ENCODE measurements around the gene NFATC1.
A peak's percentile ranks its signal among the peaks of the same experiment; 100 is the strongest.

Gene NFATC1

GRCh38 chr18:79518683-79519128 is 123.0 kb downstream of the NFATC1 start:
- Histone ChIP-seq H3K4me3 (replicated peaks; ENCODE audit: low read depth, low read length) (no peak overlapping the region), H3K36me3 (ENCODE audit: control insufficient read depth, insufficient read depth, low read length) (no peaks in the 10 kb centered on the region), H3K27me3 (replicated peaks; ENCODE audit: control insufficient read depth, insufficient read depth, low read length) (no peaks in the 10 kb centered on the region)
- TF ChIP-seq CTCF (IDR thresholded peaks at IDR 0.05; ENCODE audit: insufficient read depth, low read length, poor library complexity, severe bottlenecking) = no peak
- no peak for DNase-seq (ENCODE audit: extremely low read depth, insufficient read length)

- Histone ChIP-seq H3K27me3 (replicated peaks; ENCODE audit: control insufficient read depth, insufficient read depth, low read length) (no peaks in the 10 kb centered on the region), H3K36me3 (ENCODE audit: control insufficient read depth, insufficient read depth, low read length) (no peaks in the 10 kb centered on the region), H3K4me3 (replicated peaks; ENCODE audit: low read depth, low read length) (no peak overlapping the region)
- peak; percentile 49 for DNase-seq (ENCODE audit: extremely low read depth, insufficient read length)
- TF ChIP-seq CTCF (IDR thresholded peaks at IDR 0.05; ENCODE audit: insufficient read depth, low read length, poor library complexity, severe bottlenecking) = no peak
These were observed 124.2 kb downstream of the NFATC1 start for GRCh38 chr18:79519751-79520477.

GRCh38 chr18:79520478-79521390 is 125.0 kb downstream of the NFATC1 start:
- TF ChIP-seq CTCF (IDR thresholded peaks at IDR 0.05; ENCODE audit: insufficient read depth, low read length, poor library complexity, severe bottlenecking) = no peak
- Histone ChIP-seq H3K27me3 (replicated peaks; ENCODE audit: control insufficient read depth, insufficient read depth, low read length) (no peaks in the 10 kb centered on the region), H3K36me3 (ENCODE audit: control insufficient read depth, insufficient read depth, low read length) (no peaks in the 10 kb centered on the region), H3K4me3 (replicated peaks; ENCODE audit: low read depth, low read length) (no peak overlapping the region)
- no peak for DNase-seq (ENCODE audit: extremely low read depth, insufficient read length)

- Histone ChIP-seq H3K27me3 (replicated peaks; ENCODE audit: control insufficient read depth, insufficient read depth, low read length) (no peaks in the 10 kb centered on the region), H3K36me3 (ENCODE audit: control insufficient read depth, insufficient read depth, low read length) (no peaks in the 10 kb centered on the region), H3K4me3 (replicated peaks; ENCODE audit: low read depth, low read length) (no peak overlapping the region)
- no peak for TF ChIP-seq CTCF (IDR thresholded peaks at IDR 0.05; ENCODE audit: insufficient read depth, low read length, poor library complexity, severe bottlenecking)
- no peak for DNase-seq (ENCODE audit: extremely low read depth, insufficient read length)
These were observed 125.9 kb downstream of the NFATC1 start for GRCh38 chr18:79521416-79522205.

- no peak for TF ChIP-seq CTCF (IDR thresholded peaks at IDR 0.05; ENCODE audit: insufficient read depth, low read length, poor library complexity, severe bottlenecking)
- Histone ChIP-seq H3K36me3 (ENCODE audit: control insufficient read depth, insufficient read depth, low read length) (no peaks in the 10 kb centered on the region), H3K27me3 (replicated peaks; ENCODE audit: control insufficient read depth, insufficient read depth, low read length) (no peaks in the 10 kb centered on the region), H3K4me3 (replicated peaks; ENCODE audit: low read depth, low read length) (no peak overlapping the region)
- peak; percentile 44 for DNase-seq (ENCODE audit: extremely low read depth, insufficient read length)
These were observed 126.9 kb downstream of the NFATC1 start for GRCh38 chr18:79522451-79523205.

Measured in GM06990 (cell line).